GM19467 (cell line): ENCODE results near the gene PPP2R5D.

Experiments
- ATAC-seq: cut with Tn5 transposase; IDR thresholded peaks from one replicate; pipeline ENCODE4 v1.9.1; 2021; ENCODE audit warnings: mild to moderate bottlenecking, moderate library complexity; ENCODE audit not compliant: unreplicated experiment

PPP2R5D gene

DNA sequence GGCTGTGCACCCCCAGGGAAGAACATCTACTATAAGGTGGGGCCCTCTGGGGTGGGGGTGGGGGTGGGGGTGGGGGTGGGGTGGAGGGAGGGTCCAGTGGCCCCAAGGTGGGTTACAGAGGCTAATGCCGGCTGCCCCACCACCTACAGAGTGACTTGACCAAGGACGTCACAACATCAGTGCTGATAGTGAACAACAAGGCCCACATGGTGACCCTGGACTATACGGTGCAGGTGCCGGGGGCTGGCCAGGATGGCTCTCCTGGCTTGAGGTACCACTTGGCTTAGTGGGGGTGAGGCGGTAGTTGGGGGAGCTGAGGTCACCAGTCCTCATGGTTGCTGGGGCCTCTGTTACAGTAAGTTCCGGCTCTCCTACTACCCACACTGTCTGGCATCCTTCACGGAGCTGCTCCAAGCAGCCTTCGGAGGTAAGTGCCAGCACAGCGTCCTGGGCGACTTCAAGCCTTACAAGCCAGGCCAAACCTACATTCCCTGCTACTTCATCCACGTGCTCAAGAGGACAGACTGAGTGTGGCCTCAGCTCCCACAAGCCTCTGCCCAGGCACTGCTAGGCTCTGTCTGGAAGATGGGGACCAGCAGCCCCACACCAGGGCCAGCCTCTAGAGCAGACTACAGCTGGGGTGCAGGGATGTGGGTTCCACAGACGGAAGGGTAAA is 21.1 kb upstream of the PPP2R5D start:
- no peak for ATAC-seq

DNA sequence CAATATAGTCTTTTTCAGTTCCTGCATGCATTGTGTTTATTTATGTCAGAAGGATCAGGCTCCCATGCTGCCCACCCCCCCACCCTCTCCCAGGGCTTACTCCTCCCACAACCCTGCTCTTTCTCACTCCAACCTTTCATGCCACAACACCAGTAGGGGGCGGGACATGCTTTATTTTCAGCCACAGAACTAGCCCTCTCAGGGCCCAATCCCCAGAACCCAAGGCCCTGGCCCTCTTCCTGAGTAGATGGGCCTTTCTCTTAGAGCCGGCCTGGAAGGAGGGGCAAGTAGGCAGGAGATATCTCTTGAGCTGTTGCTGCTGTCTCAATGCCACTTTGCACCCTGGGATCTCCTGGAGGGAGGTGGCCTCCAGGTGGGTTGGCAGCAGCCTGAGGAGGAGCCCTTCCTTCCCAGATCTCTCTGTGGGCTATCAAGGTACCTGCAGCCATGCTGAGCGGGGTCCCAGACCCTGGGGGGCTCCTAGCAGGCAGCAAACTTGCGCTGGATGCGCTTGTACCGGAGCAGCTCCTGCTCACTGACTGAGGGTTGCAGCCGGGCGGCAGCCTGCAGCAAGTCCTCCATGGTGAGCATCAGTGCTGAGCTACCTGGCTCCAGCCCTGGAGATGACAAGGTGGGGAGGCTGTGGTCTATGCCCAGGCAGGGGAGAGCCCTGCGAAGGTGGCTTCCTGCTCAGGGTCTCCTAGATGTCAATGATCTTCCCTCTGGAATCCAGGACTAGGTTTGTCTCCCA is 20.3 kb upstream of the PPP2R5D start:
- no peak for ATAC-seq

DNA sequence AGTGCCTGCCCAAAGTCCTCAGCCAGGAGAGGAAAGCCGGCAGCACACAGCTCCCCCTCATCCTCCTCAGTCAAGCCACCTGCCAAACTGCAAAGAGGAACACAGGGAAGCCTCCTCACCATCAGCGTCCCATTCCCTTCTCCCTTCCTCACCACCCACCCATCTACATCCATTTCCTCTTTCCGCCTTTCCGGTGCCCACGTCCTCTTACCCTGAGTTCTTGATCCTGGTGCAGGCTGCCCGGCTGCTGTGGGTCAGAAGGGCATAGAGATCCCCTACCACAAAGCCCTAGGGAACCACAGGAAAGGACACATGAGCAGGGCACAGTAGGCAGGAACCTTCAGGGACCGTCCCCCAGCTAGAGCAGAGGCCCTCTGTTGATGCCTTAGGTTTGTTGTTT is 17.8 kb upstream of the PPP2R5D start:
- no peak for ATAC-seq

DNA sequence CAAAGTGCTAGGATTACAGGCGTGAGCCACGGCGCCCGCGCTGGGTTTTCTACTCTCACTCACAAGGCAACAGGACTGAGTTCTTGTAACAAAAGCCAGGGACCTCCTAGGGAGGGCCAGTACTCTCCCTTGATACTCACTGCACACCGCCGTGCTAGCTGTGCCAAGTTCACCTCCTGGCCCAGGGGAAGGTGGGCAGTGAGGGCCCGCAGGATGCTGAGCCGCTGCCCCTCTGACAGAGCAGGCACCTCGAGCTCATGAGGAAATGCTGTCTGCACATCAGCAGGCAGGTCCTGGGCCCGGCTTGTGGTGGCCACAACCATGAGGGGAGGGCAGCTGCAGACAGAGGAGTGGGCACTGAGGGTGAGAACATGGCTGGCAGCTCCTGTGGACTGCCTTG is 17.1 kb upstream of the PPP2R5D start:
- no peak for ATAC-seq

DNA sequence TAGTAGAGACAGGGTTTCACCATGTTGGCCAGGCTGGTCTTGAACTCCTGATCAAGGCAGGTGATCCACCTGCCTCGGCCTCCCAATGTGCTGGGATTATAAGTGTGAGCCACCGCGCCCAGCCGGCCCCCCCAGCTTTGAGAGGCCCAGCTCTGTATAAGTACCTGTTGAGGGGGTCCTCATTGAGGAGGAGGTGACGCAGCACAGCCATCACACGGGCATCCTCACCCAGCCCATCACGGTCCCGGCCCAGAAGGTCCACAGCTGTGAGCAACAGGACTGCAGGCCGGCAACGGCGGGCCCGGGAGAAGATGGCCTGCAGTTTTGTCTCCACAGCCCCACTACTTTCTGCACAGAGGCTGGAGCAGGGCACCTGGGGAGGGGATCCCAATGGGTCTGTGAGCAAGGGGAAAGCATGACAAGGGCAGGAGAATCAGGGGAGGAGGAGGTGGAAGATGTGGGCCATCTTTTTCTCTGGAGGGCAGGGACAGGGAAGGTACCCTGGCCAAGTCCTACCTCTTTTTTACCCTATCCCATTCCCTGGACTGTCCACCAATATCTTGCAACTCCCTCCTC is 16.2 kb upstream of the PPP2R5D start:
- ATAC-seq = no peak

DNA sequence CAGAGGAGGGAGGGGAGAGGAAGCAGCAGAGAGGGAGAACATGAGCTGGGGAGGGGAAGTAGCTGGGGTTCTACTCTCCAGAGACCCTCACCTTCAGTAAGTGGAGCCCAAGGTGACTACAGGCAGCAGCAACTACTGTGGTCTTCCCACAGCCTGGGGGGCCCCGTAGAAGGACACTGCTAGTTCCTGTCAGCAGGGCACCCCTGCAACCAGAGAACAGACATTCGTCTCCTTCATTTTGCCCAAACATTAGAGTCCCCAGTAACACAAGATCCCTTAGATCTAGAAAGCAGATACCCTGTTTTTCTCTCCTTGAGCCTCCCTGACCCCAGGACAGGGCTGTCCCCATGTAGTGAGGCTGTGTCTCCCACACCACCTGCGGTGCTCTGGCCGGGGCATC is 15.6 kb upstream of the PPP2R5D start:
- ATAC-seq = no peak

DNA sequence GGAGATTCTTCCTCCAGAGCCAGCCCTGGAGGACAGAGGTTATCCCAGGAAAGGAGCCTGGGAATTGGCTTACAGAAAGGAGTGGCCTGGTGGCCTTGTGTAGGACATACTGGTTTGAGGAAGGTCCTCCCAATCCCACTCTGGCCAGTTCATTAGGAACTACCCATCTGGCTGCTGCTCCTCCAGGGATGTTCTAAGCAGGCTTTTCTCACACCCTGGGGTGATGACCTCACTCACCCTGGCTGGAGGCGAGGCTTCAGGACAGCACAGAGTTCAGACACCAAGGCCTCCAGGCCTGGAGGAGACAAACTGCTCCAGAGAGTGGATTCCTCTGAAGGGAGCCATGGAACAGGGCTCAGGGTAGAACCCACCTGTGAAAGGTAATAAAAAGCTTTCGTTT is 14.9 kb upstream of the PPP2R5D start:
- ATAC-seq = no peak

DNA sequence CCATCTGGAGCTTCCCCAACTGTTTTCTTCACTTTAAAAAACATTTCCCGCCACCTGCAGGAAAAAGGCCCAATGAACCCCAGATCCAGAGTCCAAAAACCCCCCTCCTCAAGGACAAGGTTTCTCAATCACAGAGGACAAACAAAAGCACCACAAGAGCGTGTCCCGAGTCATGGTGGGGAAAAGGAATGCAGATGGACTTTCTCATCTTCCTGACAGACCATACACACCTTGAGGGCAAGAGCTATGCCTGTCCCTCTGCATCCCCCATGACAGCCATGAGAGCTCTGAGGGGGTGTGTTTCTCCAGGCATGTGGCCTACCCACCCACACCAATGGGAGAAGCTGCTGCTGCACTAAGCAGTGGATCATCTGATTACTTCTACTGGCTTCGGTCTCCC is 14.4 kb upstream of the PPP2R5D start:
- no peak for ATAC-seq

DNA sequence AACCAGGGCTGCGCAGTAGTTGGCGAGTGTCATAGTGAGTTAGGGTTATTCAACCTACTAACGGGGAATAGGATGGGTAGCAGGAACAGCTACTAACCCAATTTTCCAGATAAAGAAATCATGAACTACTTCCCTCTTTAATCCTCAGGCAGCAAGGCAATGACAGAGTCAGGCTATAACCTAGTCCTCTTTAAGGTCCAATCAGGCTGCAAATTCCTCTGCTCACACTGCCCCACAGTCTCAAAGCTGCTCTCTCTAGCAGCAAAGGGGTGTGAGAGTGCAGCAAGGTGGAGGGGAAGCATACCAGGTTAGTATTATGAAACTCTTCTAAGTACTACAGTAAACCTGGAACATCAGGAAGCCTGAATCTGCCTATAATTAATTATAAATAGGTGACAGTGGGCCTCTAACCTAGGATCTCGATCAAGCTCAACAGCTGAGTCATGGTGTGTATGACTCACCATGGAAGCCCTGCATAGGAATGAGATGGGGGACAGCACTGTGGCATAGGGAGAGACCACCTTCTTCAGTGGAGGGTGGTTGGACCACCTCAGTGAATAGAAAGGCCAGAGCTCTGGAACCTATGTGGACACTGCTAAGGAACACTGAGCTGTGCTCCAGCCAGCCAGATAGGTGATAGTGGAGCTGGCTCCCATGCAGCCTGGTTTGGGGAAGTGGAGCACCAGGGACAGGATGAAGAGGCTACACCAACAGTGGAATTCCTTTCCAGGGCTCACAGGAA is 13.3 kb upstream of the PPP2R5D start:
- ATAC-seq = no peak

DNA sequence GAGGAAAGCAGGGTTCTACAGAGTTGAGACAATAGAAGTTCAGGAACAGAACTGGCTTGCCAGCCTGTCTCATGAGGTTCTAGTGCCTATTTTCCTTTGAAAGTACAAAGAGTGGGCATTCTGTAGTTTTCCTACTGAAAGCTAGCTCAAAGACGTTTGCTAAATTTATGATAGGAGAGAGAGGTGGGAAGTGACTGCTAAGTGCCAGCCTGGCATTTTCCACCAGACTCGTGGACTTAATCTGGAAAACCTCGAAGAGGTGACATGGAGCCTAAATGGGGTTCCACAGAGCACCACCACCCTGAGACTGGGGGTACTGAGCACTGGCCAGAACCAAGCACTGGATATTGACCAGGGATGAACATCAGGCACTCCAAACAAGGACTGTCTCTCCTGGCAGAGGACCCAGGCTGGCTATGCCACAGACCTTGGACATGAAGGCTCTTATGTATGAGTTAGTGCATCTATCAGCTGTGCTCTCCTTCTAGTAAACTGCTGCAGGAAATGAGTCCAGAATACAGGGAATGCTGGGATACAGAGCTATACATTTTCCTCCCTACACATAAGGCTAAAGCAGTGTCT is 12.5 kb upstream of the PPP2R5D start:
- no peak for ATAC-seq

DNA sequence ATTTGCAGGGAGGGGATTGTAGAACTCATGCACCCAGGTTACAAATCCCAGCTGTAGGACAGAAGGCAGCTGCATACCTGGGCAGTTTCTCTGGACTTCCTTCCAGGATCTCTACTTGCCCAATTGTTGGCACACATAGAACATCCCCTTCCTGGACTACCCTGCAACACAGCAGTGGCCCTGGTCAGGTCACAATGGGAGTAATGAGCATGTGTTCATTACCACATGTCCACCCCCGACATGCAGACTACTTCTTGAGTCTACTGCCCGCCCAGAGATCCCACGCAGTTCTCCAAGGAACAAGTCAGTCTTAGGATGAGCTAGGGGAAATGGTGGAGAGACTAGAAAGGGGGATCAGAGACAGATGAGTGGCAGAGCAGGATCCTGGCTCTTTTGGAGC is 10.4 kb upstream of the PPP2R5D start:
- ATAC-seq = no peak

DNA sequence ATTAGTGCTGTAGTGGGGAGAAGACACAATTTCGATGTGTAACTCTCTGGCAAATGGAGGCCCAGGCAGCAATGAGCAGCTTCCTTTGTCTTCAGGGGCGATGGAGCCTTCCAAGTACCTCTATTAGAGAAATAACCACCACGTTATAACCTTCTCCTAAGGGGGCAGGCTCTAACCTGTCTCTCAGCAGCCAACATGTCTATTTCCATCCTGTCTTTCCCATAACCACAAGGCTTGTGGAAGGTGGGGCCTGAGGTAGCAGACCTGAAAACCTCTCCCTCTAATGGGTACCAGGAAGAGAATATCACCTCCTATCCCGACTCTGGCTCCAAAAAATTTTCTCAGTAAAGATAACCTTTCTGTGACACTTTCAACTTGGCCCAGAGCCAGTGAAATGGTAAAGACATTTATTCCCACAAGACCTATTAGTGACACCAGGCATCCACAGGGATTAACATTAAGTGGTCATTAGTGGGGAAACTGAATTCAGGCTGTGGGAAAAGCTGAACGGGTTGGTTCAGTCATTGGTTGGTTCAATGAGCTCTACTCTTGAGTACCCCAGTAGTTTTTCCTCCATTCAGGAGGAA is 9.4 kb upstream of the PPP2R5D start:
- ATAC-seq = no peak

DNA sequence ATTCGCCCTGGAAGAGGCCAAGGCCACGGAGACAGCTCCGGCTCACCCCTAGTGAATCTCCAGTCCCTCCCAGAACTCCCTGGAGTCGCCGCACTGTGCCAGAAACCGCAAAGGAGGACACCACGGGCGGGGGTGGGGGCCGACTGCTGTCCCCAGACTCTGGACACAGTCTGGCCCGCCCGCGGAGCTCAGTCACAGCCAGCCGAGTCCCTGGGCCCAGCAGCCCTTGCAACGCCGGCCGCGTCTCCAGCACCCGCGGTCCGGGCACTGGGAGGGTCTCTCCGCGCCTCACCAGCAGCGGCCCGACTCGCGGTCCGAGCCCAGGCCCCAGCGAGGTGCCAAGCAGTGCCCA is 5.9 kb upstream of the PPP2R5D start:
- no peak for ATAC-seq

DNA sequence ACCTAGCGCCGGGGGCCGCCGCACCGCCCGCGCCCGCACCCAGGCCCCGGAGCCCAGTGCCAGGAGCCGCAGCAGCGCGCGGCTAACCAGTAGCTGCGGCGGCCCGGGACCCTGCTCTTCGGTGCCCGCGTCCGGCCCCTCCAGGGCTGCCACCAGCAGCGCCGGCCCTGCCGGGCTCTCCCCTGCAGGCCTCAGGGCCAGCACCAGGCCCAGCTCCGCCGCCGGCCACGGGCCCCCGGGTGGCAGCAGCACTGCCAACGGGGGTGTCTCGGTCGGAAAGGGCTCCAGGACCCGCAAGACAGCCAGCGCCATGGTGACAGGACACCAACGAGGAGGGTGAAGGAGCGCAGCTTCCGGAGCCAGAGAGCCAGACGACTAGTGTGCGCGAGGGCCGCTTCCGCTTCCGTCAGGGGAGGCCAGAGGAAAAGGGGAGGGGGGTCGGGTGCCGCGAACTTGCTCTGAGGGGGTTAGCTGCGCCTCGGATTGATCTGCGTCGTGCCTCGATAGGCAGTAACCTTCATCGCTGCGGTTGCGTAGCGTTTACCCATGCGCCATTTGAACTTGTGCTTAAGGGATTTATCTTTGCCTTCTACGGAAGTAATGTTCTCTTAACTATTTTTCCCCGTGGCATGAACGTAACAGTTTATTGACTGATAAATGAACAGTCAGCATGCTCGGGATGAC is 5.4 kb upstream of the PPP2R5D start, which contains the start of gene PEX6:
TSS of gene PEX6 (minus strand) at position 343 of the 684 bp plus-strand sequence. CDS start at position 312, 31 bp downstream.
- ATAC-seq = peak; percentile 93

DNA sequence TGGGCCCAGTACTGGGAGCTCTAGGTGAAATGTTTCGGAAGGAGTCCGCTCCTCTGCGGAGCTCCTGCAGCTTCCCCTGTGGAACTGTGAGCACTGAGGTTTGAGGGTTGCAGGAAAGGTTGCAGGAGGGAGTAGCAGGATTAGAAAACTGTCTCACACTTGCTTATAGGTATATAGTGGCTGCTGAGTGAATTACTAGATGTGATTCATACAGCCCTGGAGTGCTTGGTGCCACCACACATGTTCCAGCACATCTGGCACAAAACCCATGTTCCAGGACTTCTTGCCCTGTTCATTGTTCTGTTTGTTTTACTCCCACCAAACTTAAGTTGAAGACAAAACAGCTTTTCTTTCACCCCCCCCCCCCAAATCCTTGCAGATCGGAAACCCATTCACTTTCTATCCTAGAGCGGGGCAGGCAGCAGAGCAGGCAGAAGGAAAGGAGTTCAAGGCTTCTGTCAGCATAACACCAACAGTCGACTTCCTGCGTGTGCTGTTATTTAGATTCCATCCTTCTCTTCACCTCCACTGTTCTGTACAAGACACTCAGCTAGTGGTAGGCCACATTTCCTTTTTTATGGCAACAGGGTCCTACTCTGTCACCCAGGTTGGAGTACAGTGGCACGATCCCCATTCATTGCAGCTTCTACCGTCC is 4.7 kb upstream of the PPP2R5D start:
- ATAC-seq = no peak

DNA sequence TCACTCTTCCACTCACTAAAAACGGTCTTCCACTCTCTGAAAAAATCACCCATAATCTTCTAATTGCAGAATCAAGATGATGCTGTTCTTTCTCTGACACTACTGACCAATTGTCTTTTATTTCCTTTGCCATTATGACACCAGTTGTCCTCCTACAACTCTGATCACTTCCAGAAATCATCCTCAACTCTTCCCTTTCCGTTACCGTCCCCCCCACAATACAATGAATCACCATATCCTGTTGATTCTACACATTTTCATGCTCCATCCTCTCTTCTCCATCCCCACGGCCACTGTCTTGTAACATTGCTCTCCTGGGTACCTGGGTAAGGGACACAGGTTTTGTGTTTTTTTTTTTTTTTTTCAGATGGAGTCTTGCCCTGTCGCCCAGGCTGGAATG is 2.5 kb upstream of the PPP2R5D start:
- no peak for ATAC-seq

DNA sequence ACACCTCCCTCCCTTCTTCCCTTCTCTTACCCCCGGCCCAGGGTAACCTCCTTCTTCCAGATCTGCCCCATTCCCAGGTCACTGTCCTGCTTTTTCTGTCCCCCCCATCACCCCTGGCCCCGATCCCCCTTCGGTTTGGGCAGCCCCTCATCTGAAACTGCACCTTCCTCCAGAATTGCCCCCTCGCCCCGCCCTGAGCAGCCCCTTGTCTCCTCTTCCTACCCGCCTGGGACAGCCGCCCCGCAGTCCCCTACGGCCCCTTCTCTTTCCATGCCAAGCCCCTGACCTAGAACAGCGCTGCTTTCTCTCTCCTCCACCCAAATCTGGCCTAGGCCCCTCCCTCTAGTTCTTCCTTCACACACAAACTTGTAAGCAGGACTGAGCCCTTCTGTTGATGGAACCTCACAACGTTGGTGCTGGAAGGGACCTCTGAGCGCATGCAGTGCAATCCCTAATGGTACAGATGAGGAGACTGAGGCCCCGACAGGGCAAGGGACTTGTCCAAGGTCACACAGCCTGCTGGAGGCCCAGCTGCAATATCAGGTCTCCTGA is 630 bp downstream of the PPP2R5D start:
- ATAC-seq = no peak

DNA sequence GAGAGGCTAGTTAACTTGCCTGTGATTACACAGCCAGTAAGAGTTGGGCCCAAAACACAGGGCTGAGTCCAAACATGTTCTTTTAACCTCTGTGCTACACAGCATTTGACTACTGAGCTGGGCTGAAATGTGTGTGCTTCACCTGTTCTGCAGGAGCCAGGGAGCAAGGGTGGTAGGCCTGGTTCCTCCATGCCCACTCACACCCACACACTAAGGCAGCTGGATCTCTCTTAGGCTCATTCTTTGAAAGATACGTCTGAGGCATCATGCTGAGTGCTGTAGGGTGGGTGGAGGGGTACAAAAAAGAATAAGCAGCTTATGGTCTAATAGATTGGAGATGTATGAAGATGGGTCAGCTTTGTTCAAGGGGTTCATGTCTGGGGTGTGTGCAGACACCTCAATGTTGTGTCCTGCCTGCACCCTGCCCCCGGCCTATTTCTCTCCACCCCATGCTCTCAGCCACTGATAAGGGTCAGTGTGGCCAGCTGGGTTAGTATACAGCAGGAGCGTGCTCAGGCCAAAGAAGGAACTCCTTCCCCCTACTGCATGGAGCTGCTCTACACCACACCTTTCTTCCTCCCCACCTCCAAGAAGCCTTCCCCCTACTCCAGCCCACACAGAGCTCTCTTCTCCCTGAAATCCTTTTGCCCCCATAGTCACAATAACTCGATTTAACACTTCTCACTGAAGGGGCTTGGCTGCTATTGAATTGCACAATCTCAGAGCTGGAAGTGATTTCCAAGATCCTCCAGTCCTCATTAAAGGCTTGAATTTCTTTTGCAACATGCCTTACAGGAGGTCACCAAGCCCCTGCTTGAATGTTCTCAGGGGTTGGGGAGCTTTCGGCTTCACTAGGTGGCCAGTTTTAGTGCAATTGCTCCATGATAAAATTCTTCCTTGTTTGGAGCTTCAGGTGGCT is 3.4 kb downstream of the PPP2R5D start:
- ATAC-seq = no peak
